Stomach (tissue), 4 donors: ENCODE measurements around the gene NRK.

Experiments used
- EP300 ChIP-seq: sonication (generic); formaldehyde crosslinking; IDR thresholded peaks from one replicate; pipeline ENCODE4 v1.6.1; 2017; ENCODE audit warnings: antibody characterized with exemption
- POLR2A ChIP-seq, 4 donors: fragments of 450-650 bp; IDR thresholded peaks; one replicate each; pipeline ENCODE4 v1.6.1; 2016; ENCODE audit warnings: antibody characterized with exemption in 4 of 4, control low read depth in 2 of 4, mild to moderate bottlenecking in 1 of 4, moderate library complexity in 1 of 4
- TF ChIP-seq, protein P1 (sequence below), 7 experiments: fragments of 450-650 bp in 4 of 7; fragments of 200-600 bp in 3 of 7; sonication (generic) in 3 of 7; IDR thresholded peaks; one replicate each; pipeline ENCODE4 v1.5.1; 2016 to 2019; ENCODE audit warnings: antibody characterized with exemption in 7 of 7, control low read depth in 2 of 7, mild to moderate bottlenecking in 1 of 7

DNA sequence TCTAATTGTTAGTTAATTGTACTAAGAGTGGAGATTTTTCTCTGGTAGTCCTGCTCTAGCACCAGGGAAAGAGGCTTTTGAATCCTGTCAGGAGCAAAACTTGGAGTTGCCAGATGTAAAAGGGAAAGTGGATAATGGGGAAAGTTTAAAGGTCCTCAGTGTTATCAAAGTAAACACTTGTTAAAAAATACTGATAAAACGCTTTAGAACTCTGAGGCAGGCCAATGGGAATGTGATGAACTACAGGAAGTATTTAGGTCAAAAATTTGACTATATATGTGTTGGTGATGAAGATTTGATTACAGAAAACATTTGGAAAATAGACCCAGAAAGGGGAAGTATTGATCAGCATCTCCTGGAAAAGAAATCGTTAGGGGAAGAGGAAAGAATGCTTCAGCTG is 183.3 kb downstream of the NRK start:
- TF ChIP-seq, protein P1, sequence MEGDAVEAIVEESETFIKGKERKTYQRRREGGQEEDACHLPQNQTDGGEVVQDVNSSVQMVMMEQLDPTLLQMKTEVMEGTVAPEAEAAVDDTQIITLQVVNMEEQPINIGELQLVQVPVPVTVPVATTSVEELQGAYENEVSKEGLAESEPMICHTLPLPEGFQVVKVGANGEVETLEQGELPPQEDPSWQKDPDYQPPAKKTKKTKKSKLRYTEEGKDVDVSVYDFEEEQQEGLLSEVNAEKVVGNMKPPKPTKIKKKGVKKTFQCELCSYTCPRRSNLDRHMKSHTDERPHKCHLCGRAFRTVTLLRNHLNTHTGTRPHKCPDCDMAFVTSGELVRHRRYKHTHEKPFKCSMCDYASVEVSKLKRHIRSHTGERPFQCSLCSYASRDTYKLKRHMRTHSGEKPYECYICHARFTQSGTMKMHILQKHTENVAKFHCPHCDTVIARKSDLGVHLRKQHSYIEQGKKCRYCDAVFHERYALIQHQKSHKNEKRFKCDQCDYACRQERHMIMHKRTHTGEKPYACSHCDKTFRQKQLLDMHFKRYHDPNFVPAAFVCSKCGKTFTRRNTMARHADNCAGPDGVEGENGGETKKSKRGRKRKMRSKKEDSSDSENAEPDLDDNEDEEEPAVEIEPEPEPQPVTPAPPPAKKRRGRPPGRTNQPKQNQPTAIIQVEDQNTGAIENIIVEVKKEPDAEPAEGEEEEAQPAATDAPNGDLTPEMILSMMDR (IDR thresholded peaks at IDR 0.05), result no peak
- TF ChIP-seq POLR2A (IDR thresholded peaks at IDR 0.05), result no peak
- no peak for TF ChIP-seq EP300
